Measurements from ENCODE around the gene TMPRSS9.
"Not testable (repeated sequence)": the region's sequence is repeated elsewhere in the genome, so short reads cannot be mapped to it uniquely, and the experiment has no call there.

Gene TMPRSS9

GRCh38 chr19:2362970-2363300 is 2.9 kb downstream of the TMPRSS9 start:
- DNase-seq, result no peak

GRCh38 chr19:2363419-2363818 is 3.4 kb downstream of the TMPRSS9 start:
- no peak for DNase-seq

GRCh38 chr19:2365201-2365970 is 5.3 kb downstream of the TMPRSS9 start:
- no peak for DNase-seq

- DNase-seq, result no peak
Measured at GRCh38 chr19:2371656-2372055, 11.6 kb downstream of the TMPRSS9 start.

- DNase-seq, result no peak
Measured at GRCh38 chr19:2372076-2372612, 12.1 kb downstream of the TMPRSS9 start.

GRCh38 chr19:2374808-2375207 is 14.7 kb downstream of the TMPRSS9 start:
- DNase-seq, result no peak

- no peak for DNase-seq
Measured at GRCh38 chr19:2375353-2376121, 15.5 kb downstream of the TMPRSS9 start.

- no peak for DNase-seq
Measured at GRCh38 chr19:2376784-2377519, 16.9 kb downstream of the TMPRSS9 start.

GRCh38 chr19:2380567-2380966 is 20.5 kb downstream of the TMPRSS9 start:
- no peak for DNase-seq

- DNase-seq, result peak; percentile 9
Measured at GRCh38 chr19:2381148-2381820, 21.2 kb downstream of the TMPRSS9 start.

GRCh38 chr19:2382530-2383222 is 22.6 kb downstream of the TMPRSS9 start:
- DNase-seq, result no peak

GRCh38 chr19:2385053-2385721 is 25.1 kb downstream of the TMPRSS9 start:
- peak; percentile 13 for DNase-seq

- DNase-seq, result no peak
Measured at GRCh38 chr19:2387367-2388288, 27.6 kb downstream of the TMPRSS9 start.

GRCh38 chr19:2389594-2389993 is 29.5 kb downstream of the TMPRSS9 start:
- no peak for DNase-seq

GRCh38 chr19:2391118-2391725 is 31.2 kb downstream of the TMPRSS9 start:
- peak; percentile 55 for DNase-seq

- DNase-seq, result no peak
Measured at GRCh38 chr19:2392366-2392765, 32.3 kb downstream of the TMPRSS9 start.

- not testable (repeated sequence) for DNase-seq
Measured at GRCh38 chr19:2392899-2393298, 32.8 kb downstream of the TMPRSS9 start.

- DNase-seq, result no peak
Measured at GRCh38 chr19:2394054-2394441, 34.0 kb downstream of the TMPRSS9 start.

- no peak for DNase-seq
Measured at GRCh38 chr19:2394442-2395292, 34.6 kb downstream of the TMPRSS9 start.
